GM12874 (cell line): ENCODE data around the gene PM20D1.

Source experiments
- CTCF ChIP-seq: IDR thresholded peaks from 2 replicates; pipeline ENCODE4 v1.5.1; 2011; ENCODE audit warnings: low read depth, mild to moderate bottlenecking, control low read depth, low read length, moderate library complexity; ENCODE audit not compliant: insufficient read depth

Gene PM20D1

GRCh38 chr1:205840146-205840923 lies 9.6 kb downstream of the PM20D1 start:
- no peak for TF ChIP-seq CTCF

GRCh38 chr1:205837382-205837970 lies 12.5 kb downstream of the PM20D1 start:
- TF ChIP-seq CTCF: no peak

GRCh38 chr1:205834751-205835150 lies 15.2 kb downstream of the PM20D1 start:
- no peak for TF ChIP-seq CTCF

GRCh38 chr1:205832326-205832751 lies 17.6 kb downstream of the PM20D1 start:
- TF ChIP-seq CTCF: no peak

GRCh38 chr1:205827623-205828022 lies 22.3 kb downstream of the PM20D1 start:
- TF ChIP-seq CTCF: no peak

GRCh38 chr1:205826995-205827394 lies 22.9 kb downstream of the PM20D1 start:
- TF ChIP-seq CTCF: no peak

GRCh38 chr1:205826016-205826806 lies 23.7 kb downstream of the PM20D1 start:
- no peak for TF ChIP-seq CTCF
